DND-41 (cell line): ENCODE results near the gene MYH7B.

Experiments used
- CTCF ChIP-seq: IDR thresholded peaks from 2 replicates; pipeline ENCODE4 v1.5.1; 2012; ENCODE audit warnings: borderline replicate concordance, low read length, moderate library complexity, mild to moderate bottlenecking; ENCODE audit not compliant: poor library complexity, severe bottlenecking; ENCODE audit errors: extremely low read depth
- EZH2 ChIP-seq: IDR thresholded peaks from 3 replicates; pipeline ENCODE4 v1.6.1; 2012; ENCODE audit warnings: borderline replicate concordance, low read depth, mild to moderate bottlenecking, moderate library complexity, low read length, inconsistent platforms; ENCODE audit not compliant: severe bottlenecking

- TF ChIP-seq EZH2 (no peak), CTCF (no peak)
Observed at GRCh38 chr20:34916774-34917354, 38.8 kb upstream of the MYH7B start.
